ENCODE results near the gene MEIS2. TPM values are rescaled to one million over a fixed set of nuclear protein-coding genes. Genes with fewer than 3 reads are reported as not detected.

The MEIS2 gene
- total and polyA plus RNA-seq, 12 donors: 21.1 to 64.5 (median 48.5) TPM

DNA sequence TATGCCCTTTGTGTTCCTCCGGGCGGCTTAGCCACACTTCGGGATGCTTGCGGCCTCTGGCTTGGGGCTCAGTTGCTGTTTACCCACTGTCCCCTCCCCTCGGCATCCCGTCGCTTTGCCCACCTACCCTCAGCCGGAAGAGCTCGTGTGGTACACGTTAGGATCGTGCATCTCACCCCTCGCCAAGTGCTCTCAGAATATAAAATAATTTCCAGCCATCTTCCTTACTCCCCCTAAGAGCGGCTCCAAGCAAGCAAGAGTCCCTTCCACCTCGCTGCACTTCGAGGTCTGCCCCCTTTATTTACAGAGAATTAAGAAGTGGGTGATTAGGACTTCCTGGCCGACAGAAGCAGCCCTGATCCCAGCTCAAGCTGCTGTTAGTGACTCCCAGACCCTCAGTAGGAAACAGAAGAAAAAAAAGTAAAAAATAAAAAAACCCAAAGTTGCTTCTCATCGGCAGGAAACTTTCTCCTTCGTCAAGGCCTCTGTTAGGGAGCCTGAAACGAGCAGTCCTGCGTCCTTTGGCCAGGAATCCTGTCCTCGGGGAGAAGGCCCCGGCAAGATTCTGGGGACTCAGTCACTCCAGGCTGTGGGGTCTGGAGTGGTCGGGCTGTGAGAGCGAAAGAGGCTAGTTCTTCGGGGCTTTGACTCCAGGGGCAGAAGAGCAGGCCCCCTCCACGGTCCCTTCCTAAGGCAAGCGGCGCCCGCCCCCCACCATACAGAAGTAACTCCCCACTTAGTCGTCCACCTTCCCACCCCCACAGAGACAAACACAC lies 3.0 kb downstream of the MEIS2 start:
- H3K27me3 ChIP-seq: peaks cover 0 to 94% (median 8%) of the 10 kb centered on the region in 7 donors
- TF ChIP-seq, protein P1, sequence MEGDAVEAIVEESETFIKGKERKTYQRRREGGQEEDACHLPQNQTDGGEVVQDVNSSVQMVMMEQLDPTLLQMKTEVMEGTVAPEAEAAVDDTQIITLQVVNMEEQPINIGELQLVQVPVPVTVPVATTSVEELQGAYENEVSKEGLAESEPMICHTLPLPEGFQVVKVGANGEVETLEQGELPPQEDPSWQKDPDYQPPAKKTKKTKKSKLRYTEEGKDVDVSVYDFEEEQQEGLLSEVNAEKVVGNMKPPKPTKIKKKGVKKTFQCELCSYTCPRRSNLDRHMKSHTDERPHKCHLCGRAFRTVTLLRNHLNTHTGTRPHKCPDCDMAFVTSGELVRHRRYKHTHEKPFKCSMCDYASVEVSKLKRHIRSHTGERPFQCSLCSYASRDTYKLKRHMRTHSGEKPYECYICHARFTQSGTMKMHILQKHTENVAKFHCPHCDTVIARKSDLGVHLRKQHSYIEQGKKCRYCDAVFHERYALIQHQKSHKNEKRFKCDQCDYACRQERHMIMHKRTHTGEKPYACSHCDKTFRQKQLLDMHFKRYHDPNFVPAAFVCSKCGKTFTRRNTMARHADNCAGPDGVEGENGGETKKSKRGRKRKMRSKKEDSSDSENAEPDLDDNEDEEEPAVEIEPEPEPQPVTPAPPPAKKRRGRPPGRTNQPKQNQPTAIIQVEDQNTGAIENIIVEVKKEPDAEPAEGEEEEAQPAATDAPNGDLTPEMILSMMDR (IDR thresholded peaks at IDR 0.05): no peak
- intact Hi-C loops (cut with DNase I): loop anchor here in 5 of 10 donors (5.0 to 10.0 kb wide), 5 partner anchors 50 to 503 kb away; no protein-coding TSS in a partner anchor
- peaks cover 0 to 39% (median 25%) of the 10 kb centered on the region in 9 donors for H3K4me1 ChIP-seq
- H3K9me3 ChIP-seq: no peaks in the 10 kb centered on the region
- peak overlapping the region; percentile 91 to 99 (median 96) for H3K27ac ChIP-seq
- no peak for ATAC-seq
- 5 to 9% methylated on average over 30 of the region's 30 CpGs for WGBS, 2 donors
- H3K36me3 ChIP-seq: peaks cover 0 to 16% (median 0%) of the 10 kb centered on the region in 9 donors
- no peak for DNase-seq
- H3K4me3 ChIP-seq: peak overlapping the region; percentile 55 to 86 (median 75)

DNA sequence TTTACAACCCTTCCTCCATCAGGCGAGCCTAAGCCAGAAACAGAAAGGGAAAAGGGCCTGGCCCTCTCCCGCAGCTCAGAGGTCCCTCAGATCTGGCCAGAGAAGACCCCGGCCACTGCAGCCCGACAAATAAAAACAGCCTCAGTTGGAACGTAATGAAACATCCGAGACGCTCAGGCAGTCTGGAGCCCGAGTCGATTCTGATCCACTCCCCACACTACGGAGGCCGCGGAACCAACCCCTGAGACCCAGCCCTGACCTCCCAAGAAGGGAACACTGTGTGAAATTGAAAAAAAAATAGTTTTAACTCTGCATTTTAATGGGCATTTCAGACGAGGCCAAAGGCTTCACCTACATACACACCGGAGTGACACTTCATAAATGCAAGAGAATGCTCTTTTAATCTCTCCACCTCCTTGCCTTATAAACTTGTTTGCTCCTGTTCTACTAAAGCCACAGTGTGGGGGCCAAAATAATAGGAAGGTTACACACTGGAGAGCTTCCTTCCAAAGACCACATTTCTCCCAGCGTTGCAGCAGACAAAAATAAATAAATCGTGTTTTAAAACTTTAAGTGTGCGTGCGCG lies 3.7 kb downstream of the MEIS2 start:
- DNase-seq: no peak
- TF ChIP-seq, protein P1 (IDR thresholded peaks at IDR 0.05): no peak
- WGBS, 2 donors: 7 to 11% methylated on average over 19 of the region's 19 CpGs
- Histone ChIP-seq H3K4me1 (peaks cover 0 to 43% (median 28%) of the 10 kb centered on the region in 9 donors), H3K27ac (peak overlapping the region; percentile 91 to 99 (median 96)), H3K4me3 (peak overlapping the region; percentile 55 to 86 (median 75)), H3K36me3 (peaks cover 0 to 18% (median 0%) of the 10 kb centered on the region in 9 donors), H3K27me3 (peaks cover 0 to 87% (median 8%) of the 10 kb centered on the region in 7 donors), H3K9me3 (no peaks in the 10 kb centered on the region)
- intact Hi-C loops (cut with DNase I): loop anchor here in 5 of 10 donors (5.0 to 10.0 kb wide), 5 partner anchors 49 to 502 kb away; no protein-coding TSS in a partner anchor
- no peak for ATAC-seq

DNA sequence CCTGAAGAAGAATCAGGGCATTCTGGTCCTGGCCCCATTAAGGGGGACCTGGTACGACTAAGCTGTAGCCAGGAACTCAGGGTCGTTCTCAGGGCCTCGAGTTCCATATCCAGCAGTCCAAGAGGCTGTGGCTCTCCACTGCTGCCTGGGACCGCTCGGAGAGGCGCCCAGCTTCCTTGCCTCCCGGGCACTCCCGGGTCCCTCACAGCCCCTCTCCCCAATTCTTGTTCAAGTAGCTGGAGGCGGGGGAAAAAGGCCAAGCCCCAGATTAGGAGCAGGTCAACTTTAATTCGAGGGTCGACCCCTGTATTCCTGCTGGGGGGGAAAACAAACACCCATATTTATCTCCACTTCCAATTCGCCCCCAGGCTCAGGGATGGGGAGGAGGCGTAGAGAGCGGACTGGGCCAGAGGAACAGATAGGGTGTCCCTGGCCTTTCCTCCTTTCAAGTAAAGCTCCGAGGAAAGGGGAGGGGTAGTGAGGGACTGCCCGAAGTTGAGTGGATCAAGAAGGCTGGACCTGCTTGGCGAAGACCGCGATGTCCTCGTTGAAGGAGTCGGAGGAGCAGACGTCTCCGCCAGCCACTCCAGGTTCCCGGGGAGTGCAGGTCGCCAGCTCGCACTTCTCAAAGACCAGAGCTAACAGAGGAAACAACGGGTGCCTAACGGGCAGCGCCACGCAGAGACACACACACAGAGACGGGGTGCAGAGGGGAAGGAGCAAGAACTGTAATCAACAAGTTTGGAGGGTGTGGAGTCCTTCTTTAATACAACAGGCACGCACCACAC lies 4.4 kb downstream of the MEIS2 start:
- peaks cover 0 to 25% (median 0%) of the 10 kb centered on the region in 9 donors for H3K36me3 ChIP-seq
- no peaks in the 10 kb centered on the region for H3K9me3 ChIP-seq
- TF ChIP-seq, protein P1 (IDR thresholded peaks at IDR 0.05): no peak
- H3K27ac ChIP-seq: peak overlapping the region; percentile 91 to 99 (median 96)
- 13 to 14% methylated on average over 32 of the region's 32 CpGs for WGBS, 2 donors
- DNase-seq: no peak
- peaks cover 0 to 80% (median 8%) of the 10 kb centered on the region in 7 donors for H3K27me3 ChIP-seq
- intact Hi-C loops (cut with DNase I): loop anchor here in 5 of 10 donors (5.0 to 10.0 kb wide), 5 partner anchors 49 to 501 kb away; no protein-coding TSS in a partner anchor
- peak in 4 of 8 donors; percentile 2 to 9 (median 6) for ATAC-seq
- peak overlapping the region; percentile 55 to 86 (median 75) for H3K4me3 ChIP-seq
- H3K4me1 ChIP-seq: peaks cover 0 to 50% (median 34%) of the 10 kb centered on the region in 9 donors

Measured in heart right ventricle (tissue), 16 donors.